ENCODE results near the gene CAMTA1. TPM values are rescaled to one million over a fixed set of nuclear protein-coding genes. Genes with fewer than 3 reads are reported as not detected.

The CAMTA1 gene
- polyA plus RNA-seq, 1 donor (not counting 4 experiments of a cell fraction or from before 2014, with no cell fraction given), result 51.4 TPM

DNA sequence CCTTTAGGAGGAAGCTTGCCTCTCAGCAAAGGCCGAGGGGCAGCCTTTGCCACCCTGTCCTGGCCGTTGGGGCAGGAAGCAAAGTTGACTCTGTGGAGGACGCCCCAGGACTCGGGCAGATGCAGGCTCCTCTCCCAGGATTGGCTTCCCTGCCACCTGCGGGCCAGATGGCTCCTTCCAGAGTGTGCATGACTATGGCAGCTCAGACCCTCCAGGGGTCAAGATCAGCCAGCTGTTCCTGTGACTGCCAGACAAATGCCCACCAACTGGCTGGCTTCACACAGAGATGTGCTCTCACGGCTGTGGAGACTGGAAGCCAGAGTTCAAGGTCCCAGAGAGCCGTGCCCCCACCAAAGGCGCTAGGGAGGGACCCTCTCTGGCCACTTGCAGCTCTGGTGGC, 898.9 kb downstream of the CAMTA1 start:
- dilution Hi-C loops (cut with MboI; ENCODE audit: extremely low pct_ligation_motif_present, low sequenced_read_pairs), result no loop called here
- DNase-seq (ENCODE audit: low read depth, low spot score), result no peak
- peaks cover 27% of the 10 kb centered on the region for H3K27me3 ChIP-seq (ENCODE audit: control insufficient read depth, extremely low read depth, insufficient read depth, low read length)

DNA sequence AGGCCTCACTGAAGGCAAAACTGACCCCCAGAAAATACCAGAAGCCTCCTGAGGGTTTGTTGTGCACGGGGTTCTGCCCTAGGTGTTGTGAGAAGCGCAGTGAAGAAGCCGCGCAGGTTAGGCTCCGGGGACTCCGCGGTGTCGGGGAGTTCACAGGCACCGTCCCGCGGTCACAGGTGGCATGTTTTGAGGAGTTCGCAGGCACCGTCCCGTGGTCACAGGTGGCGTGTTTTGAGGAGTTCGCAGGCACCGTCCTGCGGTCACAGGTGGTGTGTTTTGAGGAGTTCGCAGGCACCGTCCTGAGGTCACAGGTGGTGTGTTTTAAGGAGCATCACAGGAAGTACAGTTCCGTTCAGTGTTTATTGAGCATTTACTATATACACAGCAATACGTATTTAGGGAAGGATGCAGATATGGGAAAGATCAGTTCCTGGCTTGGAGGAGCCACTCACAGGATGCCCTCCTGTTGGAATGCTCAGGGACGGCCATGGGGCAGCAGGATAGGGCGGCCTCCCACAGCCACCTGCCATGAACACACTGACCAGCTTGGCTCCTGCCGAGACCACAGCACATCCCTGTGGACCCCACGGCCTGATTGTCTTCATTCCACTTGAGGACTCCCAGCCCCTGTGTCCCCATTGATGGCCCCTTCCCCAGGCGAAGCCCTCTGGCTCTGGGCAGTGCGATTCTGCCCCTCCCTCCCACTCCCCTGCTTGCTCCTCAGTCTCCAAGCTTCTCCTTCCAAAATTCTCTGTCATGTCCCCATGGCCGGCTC, 899.8 kb downstream of the CAMTA1 start:
- Histone ChIP-seq H3K9ac (ENCODE audit: control insufficient read depth, extremely low read depth, insufficient read depth, low read length) (no peak overlapping the region), H3K36me3 (ENCODE audit: control insufficient read depth in 2 of 2, extremely low read depth in 1 of 2, insufficient read depth in 2 of 2, low read length in 2 of 2) (no peaks in the 10 kb centered on the region), H2AFZ (ENCODE audit: control insufficient read depth, low read length) (no peak overlapping the region), H3K27me3 (ENCODE audit: control insufficient read depth, extremely low read depth, insufficient read depth, low read length) (peaks cover 19% of the 10 kb centered on the region), H3K4me2 (ENCODE audit: control insufficient read depth, extremely low read depth, insufficient read depth, low read depth, low read length) (no peak overlapping the region), H3K4me1 (ENCODE audit: control insufficient read depth, extremely low read depth, insufficient read depth, low read length) (no peaks in the 10 kb centered on the region), H3K79me2 (ENCODE audit: control insufficient read depth, insufficient read depth, low read length) (no peaks in the 10 kb centered on the region), H3K4me3 (ENCODE audit: control insufficient read depth in 2 of 3, extremely low read depth in 1 of 3, insufficient read depth in 2 of 3, low read depth in 1 of 3, low read length in 3 of 3) (no peak overlapping the region), H3K9me3 (ENCODE audit: control insufficient read depth, low read depth, low read length) (no peaks in the 10 kb centered on the region), H3K27ac (ENCODE audit: control insufficient read depth, insufficient read depth, low read length) (no peak overlapping the region), H3K9me1 (ENCODE audit: control insufficient read depth, extremely low read depth, insufficient read depth, low read length) (no peaks in the 10 kb centered on the region), H4K20me1 (ENCODE audit: control insufficient read depth, extremely low read depth, insufficient read depth, low read length) (no peaks in the 10 kb centered on the region)
- DNase-seq (ENCODE audit: low read depth, low spot score) (no peak), FAIRE-seq (no peak)
- dilution Hi-C loops (cut with MboI; ENCODE audit: extremely low pct_ligation_motif_present, low sequenced_read_pairs), result no loop called here
- no peak for TF ChIP-seq EZH2 (IDR thresholded peaks at IDR 0.05; ENCODE audit: low read length)
- TF ChIP-seq, protein P1, sequence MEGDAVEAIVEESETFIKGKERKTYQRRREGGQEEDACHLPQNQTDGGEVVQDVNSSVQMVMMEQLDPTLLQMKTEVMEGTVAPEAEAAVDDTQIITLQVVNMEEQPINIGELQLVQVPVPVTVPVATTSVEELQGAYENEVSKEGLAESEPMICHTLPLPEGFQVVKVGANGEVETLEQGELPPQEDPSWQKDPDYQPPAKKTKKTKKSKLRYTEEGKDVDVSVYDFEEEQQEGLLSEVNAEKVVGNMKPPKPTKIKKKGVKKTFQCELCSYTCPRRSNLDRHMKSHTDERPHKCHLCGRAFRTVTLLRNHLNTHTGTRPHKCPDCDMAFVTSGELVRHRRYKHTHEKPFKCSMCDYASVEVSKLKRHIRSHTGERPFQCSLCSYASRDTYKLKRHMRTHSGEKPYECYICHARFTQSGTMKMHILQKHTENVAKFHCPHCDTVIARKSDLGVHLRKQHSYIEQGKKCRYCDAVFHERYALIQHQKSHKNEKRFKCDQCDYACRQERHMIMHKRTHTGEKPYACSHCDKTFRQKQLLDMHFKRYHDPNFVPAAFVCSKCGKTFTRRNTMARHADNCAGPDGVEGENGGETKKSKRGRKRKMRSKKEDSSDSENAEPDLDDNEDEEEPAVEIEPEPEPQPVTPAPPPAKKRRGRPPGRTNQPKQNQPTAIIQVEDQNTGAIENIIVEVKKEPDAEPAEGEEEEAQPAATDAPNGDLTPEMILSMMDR (optimal IDR thresholded peaks at IDR 0.05 in 1 of 3, IDR thresholded peaks at IDR 0.05 in 1 of 3, conservative IDR thresholded peaks at IDR 0.05 in 1 of 3; ENCODE audit: extremely low read depth in 1 of 3, insufficient read depth in 2 of 3, low read length in 3 of 3), result no peak

More for the DNA sequence above, 898.9 kb downstream of the CAMTA1 start:
- no peak overlapping the region for H3K4me3 ChIP-seq (ENCODE audit: control insufficient read depth in 2 of 3, extremely low read depth in 1 of 3, insufficient read depth in 2 of 3, low read depth in 1 of 3, low read length in 3 of 3)
- H2AFZ ChIP-seq (ENCODE audit: control insufficient read depth, low read length), result no peak overlapping the region
- no peaks in the 10 kb centered on the region for H3K4me1 ChIP-seq (ENCODE audit: control insufficient read depth, extremely low read depth, insufficient read depth, low read length)
- no peaks in the 10 kb centered on the region for H4K20me1 ChIP-seq (ENCODE audit: control insufficient read depth, extremely low read depth, insufficient read depth, low read length)
- H3K79me2 ChIP-seq (ENCODE audit: control insufficient read depth, insufficient read depth, low read length), result no peaks in the 10 kb centered on the region
- no peaks in the 10 kb centered on the region for H3K9me1 ChIP-seq (ENCODE audit: control insufficient read depth, extremely low read depth, insufficient read depth, low read length)
- no peak overlapping the region for H3K9ac ChIP-seq (ENCODE audit: control insufficient read depth, extremely low read depth, insufficient read depth, low read length)
- H3K27ac ChIP-seq (ENCODE audit: control insufficient read depth, insufficient read depth, low read length), result no peak overlapping the region
- no peak for TF ChIP-seq EZH2 (IDR thresholded peaks at IDR 0.05; ENCODE audit: low read length)
- TF ChIP-seq, protein P1 (optimal IDR thresholded peaks at IDR 0.05 in 1 of 3, IDR thresholded peaks at IDR 0.05 in 1 of 3, conservative IDR thresholded peaks at IDR 0.05 in 1 of 3; ENCODE audit: extremely low read depth in 1 of 3, insufficient read depth in 2 of 3, low read length in 3 of 3), result no peak
- H3K36me3 ChIP-seq (ENCODE audit: control insufficient read depth in 2 of 2, extremely low read depth in 1 of 2, insufficient read depth in 2 of 2, low read length in 2 of 2), result no peaks in the 10 kb centered on the region
- FAIRE-seq, result no peak
- H3K9me3 ChIP-seq (ENCODE audit: control insufficient read depth, low read depth, low read length), result no peaks in the 10 kb centered on the region
- H3K4me2 ChIP-seq (ENCODE audit: control insufficient read depth, extremely low read depth, insufficient read depth, low read depth, low read length), result no peak overlapping the region

Data from keratinocyte (primary cell).